Neural cell (in vitro differentiated cells): ENCODE data around the gene CIROP. TPM values are rescaled to one million over a fixed set of nuclear protein-coding genes. Genes with fewer than 3 reads are reported as not detected.

Experiments
- H2AFZ ChIP-seq: fragments of 200-600, 300-800 bp; sonication (generic), shearing (Covaris generic); 2 replicates; pipeline ENCODE4 v1.6.0; 2014; ENCODE audit warnings: low read depth, mild to moderate bottlenecking, antibody characterized with exemption, low read length, moderate library complexity
- H3F3A ChIP-seq: fragments of 200-600 bp; shearing (Covaris generic); 2 replicates; pipeline ENCODE4 v1.6.1; 2016; ENCODE audit warnings: mild to moderate bottlenecking, moderate library complexity, mixed read lengths, antibody characterized with exemption, low read length; ENCODE audit not compliant: insufficient read depth, poor library complexity, severe bottlenecking
- H3K27ac ChIP-seq: fragments of 200-600, 300-800 bp; sonication (generic), shearing (Covaris generic); 2 replicates; pipeline ENCODE4 v1.5.1; 2014; ENCODE audit warnings: mild to moderate bottlenecking, low read length, moderate library complexity
- H3K27me3 ChIP-seq: fragments of 300-800, 200-600 bp; sonication (generic), shearing (Covaris generic); 2 replicates; pipeline ENCODE4 v1.6.0; 2014; ENCODE audit warnings: mild to moderate bottlenecking, low read depth, low read length, moderate library complexity; ENCODE audit not compliant: insufficient read depth
- H3K36me3 ChIP-seq: fragments of 300-800, 200-600 bp; sonication (generic), shearing (Covaris generic); 2 replicates; pipeline ENCODE4 v1.5.1; 2014; ENCODE audit warnings: mild to moderate bottlenecking, antibody characterized with exemption, low read length, moderate library complexity; ENCODE audit not compliant: insufficient read depth
- H3K4me2 ChIP-seq: fragments of 300-800, 200-600 bp; sonication (generic), shearing (Covaris generic); 2 replicates; pipeline ENCODE4 v1.6.0; 2014; ENCODE audit warnings: mild to moderate bottlenecking, low read length
- H3K4me3 ChIP-seq: fragments of 300-800, 200-600 bp; sonication (generic), shearing (Covaris generic); 2 replicates; pipeline ENCODE4 v1.5.1; 2014; ENCODE audit warnings: mild to moderate bottlenecking, low read length, moderate library complexity
- H3K79me2 ChIP-seq: fragments of 200-600 bp; shearing (Covaris generic); replicated peaks from 2 replicates; pipeline ENCODE4 v1.6.0; 2014; ENCODE audit warnings: mild to moderate bottlenecking, low read length, moderate library complexity; ENCODE audit not compliant: insufficient read depth
- H3K9ac ChIP-seq: fragments of 300-800, 200-600 bp; sonication (generic), shearing (Covaris generic); 2 replicates; pipeline ENCODE4 v1.6.1; 2016; ENCODE audit warnings: mild to moderate bottlenecking, low read length, mixed read lengths
- H3K9me2 ChIP-seq: fragments of 200-600 bp; shearing (Covaris generic); 2 replicates; pipeline ENCODE4 v1.6.1; 2016; ENCODE audit warnings: mild to moderate bottlenecking, low read length, mixed read lengths; ENCODE audit not compliant: insufficient read depth
- H3K9me3 ChIP-seq: fragments of 200-600, 300-800 bp; sonication (generic), shearing (Covaris generic); 2 replicates; pipeline ENCODE4 v1.6.1; 2016; ENCODE audit warnings: mild to moderate bottlenecking, mixed run types, low read length, moderate library complexity, mixed read lengths
- H4K20me1 ChIP-seq: fragments of 200-600 bp; shearing (Covaris generic); 2 replicates; pipeline ENCODE4 v1.6.1; 2016; ENCODE audit warnings: mild to moderate bottlenecking, mixed run types; ENCODE audit not compliant: insufficient read depth
- CTCF ChIP-seq: fragments of 450-650 bp; IDR thresholded peaks from 2 replicates; pipeline ENCODE4 v1.5.1; 2014; ENCODE audit warnings: antibody characterized with exemption, mild to moderate bottlenecking, moderate library complexity; ENCODE audit not compliant: poor library complexity, severe bottlenecking
- EP300 ChIP-seq: fragments of 450-650 bp; conservative IDR thresholded peaks from 2 replicates; pipeline ENCODE4 v1.6.1; 2014; ENCODE audit warnings: antibody characterized with exemption, mild to moderate bottlenecking, moderate library complexity; ENCODE audit not compliant: poor library complexity, severe bottlenecking
- EZH2 ChIP-seq: fragments of 200-600, 300-800 bp; shearing (Covaris generic), sonication (generic); IDR thresholded peaks from 2 replicates; pipeline ENCODE4 v1.6.1; 2014; ENCODE audit warnings: antibody characterized with exemption, low read length, borderline replicate concordance, mild to moderate bottlenecking; ENCODE audit not compliant: insufficient read depth, poor library complexity, severe bottlenecking
- MXI1 ChIP-seq: fragments of 450-650 bp; conservative IDR thresholded peaks from 2 replicates; pipeline ENCODE4 v1.6.1; 2014; ENCODE audit warnings: antibody characterized with exemption, mild to moderate bottlenecking; ENCODE audit not compliant: poor library complexity, severe bottlenecking
- POLR2AphosphoS5 ChIP-seq: IDR thresholded peaks from 2 replicates; pipeline ENCODE4 v1.6.1; 2012
- RAD21 ChIP-seq: fragments of 450-650 bp; conservative IDR thresholded peaks from 2 replicates; pipeline ENCODE4 v1.6.1; 2014; ENCODE audit warnings: antibody characterized with exemption, mild to moderate bottlenecking, moderate library complexity
- REST ChIP-seq: IDR thresholded peaks from 2 replicates; pipeline ENCODE4 v1.6.1; 2012; ENCODE audit warnings: borderline replicate concordance
- SMC3 ChIP-seq: fragments of 450-650 bp; conservative IDR thresholded peaks from 2 replicates; pipeline ENCODE4 v1.6.1; 2014; ENCODE audit warnings: antibody characterized with exemption, mild to moderate bottlenecking, moderate library complexity; ENCODE audit not compliant: poor library complexity
- TAF1 ChIP-seq: IDR thresholded peaks from 2 replicates; pipeline ENCODE4 v1.6.1; 2012; ENCODE audit warnings: low read depth
- polyA plus RNA-seq: library from polyadenylated mRNA; depleted of rRNA; stranded (reverse); fragments of >200 nt; gene quantifications from 2 replicates; pipeline ENCODE4 v1.2.3, GENCODE V29; 2014

The CIROP gene
- polyA plus RNA-seq, 1 donor from 2014 or later: not detected

- no peak overlapping the region for H3K9ac ChIP-seq
- H4K20me1 ChIP-seq: no peaks in the 10 kb centered on the region
- no peaks in the 10 kb centered on the region for H3K27me3 ChIP-seq
- TF ChIP-seq REST: no peak
- no peak for TF ChIP-seq EP300
- no peak for TF ChIP-seq CTCF
- no peak for TF ChIP-seq RAD21
- no peak for TF ChIP-seq EZH2
- H3K27ac ChIP-seq: no peak overlapping the region
- H3K36me3 ChIP-seq: no peaks in the 10 kb centered on the region
- no peaks in the 10 kb centered on the region for H3F3A ChIP-seq
- no peak overlapping the region for H3K4me3 ChIP-seq
- H3K4me2 ChIP-seq: no peak overlapping the region
- no peak overlapping the region for H2AFZ ChIP-seq
- no peaks in the 10 kb centered on the region for H3K79me2 ChIP-seq
- no peaks in the 10 kb centered on the region for H3K9me2 ChIP-seq
- no peaks in the 10 kb centered on the region for H3K9me3 ChIP-seq
Measured at GRCh38 chr14:23086565-23086964, 18.2 kb downstream of the CIROP start.

- no peak overlapping the region for H3K9ac ChIP-seq
- H3K4me3 ChIP-seq: no peak overlapping the region
- no peak overlapping the region for H2AFZ ChIP-seq
- no peaks in the 10 kb centered on the region for H3F3A ChIP-seq
- no peaks in the 10 kb centered on the region for H3K36me3 ChIP-seq
- H3K9me3 ChIP-seq: no peaks in the 10 kb centered on the region
- H3K27ac ChIP-seq: no peak overlapping the region
- TF ChIP-seq TAF1 (no peak), CTCF (no peak), MXI1 (no peak), RAD21 (no peak), SMC3 (no peak), EZH2 (no peak), POLR2AphosphoS5 (no peak), EP300 (no peak), REST (no peak)
- no peaks in the 10 kb centered on the region for H3K9me2 ChIP-seq
- H3K27me3 ChIP-seq: no peaks in the 10 kb centered on the region
- no peaks in the 10 kb centered on the region for H3K79me2 ChIP-seq
- no peak overlapping the region for H3K4me2 ChIP-seq
- H4K20me1 ChIP-seq: no peaks in the 10 kb centered on the region
Measured at GRCh38 chr14:23085458-23085857, 19.3 kb downstream of the CIROP start.
